Endothelial cell of umbilical vein (primary cell): ENCODE results near the gene IGSF6.
"Not testable (repeated sequence)": the region's sequence is repeated elsewhere in the genome, so short reads cannot be mapped to it uniquely, and the experiment has no call there.

Experiments used
- EZH2 ChIP-seq: IDR thresholded peaks from 2 replicates; pipeline ENCODE4 v1.6.1; 2012; ENCODE audit warnings: borderline replicate concordance, low read depth, mild to moderate bottlenecking, moderate library complexity, low read length, inconsistent platforms; ENCODE audit not compliant: severe bottlenecking
- GATA2 ChIP-seq: IDR thresholded peaks from 2 replicates; pipeline ENCODE4 v1.7.0; 2011; ENCODE audit warnings: low read depth, mild to moderate bottlenecking, moderate library complexity, mixed read lengths, low read length; ENCODE audit not compliant: insufficient read length, insufficient read depth
- JUN ChIP-seq: IDR thresholded peaks from 2 replicates; pipeline ENCODE4 v1.6.1; 2011; ENCODE audit warnings: borderline replicate concordance, low read depth; ENCODE audit not compliant: insufficient read length, insufficient read depth
- POLR2A ChIP-seq: IDR thresholded peaks from 2 replicates; pipeline ENCODE4 v1.6.1; 2012; ENCODE audit warnings: low read depth, mild to moderate bottlenecking, control low read depth, low read length
- TF ChIP-seq, protein P1 (sequence below): IDR thresholded peaks from 2 replicates; pipeline ENCODE4 v1.6.1; 2011; ENCODE audit not compliant: insufficient read depth, insufficient read length
- TF ChIP-seq, protein P2 (sequence below), 2 donors: IDR thresholded peaks; 1 replicate in 1 of 2; 2 replicates in 1 of 2; pipeline ENCODE4 v1.5.1; 2011; ENCODE audit warnings: low read length in 2 of 2, mild to moderate bottlenecking in 2 of 2, moderate library complexity in 2 of 2, control low read depth in 1 of 2, inconsistent platforms in 1 of 2, low read depth in 1 of 2; ENCODE audit not compliant: insufficient read depth in 1 of 2; ENCODE audit errors: extremely low read depth in 1 of 2

DNA sequence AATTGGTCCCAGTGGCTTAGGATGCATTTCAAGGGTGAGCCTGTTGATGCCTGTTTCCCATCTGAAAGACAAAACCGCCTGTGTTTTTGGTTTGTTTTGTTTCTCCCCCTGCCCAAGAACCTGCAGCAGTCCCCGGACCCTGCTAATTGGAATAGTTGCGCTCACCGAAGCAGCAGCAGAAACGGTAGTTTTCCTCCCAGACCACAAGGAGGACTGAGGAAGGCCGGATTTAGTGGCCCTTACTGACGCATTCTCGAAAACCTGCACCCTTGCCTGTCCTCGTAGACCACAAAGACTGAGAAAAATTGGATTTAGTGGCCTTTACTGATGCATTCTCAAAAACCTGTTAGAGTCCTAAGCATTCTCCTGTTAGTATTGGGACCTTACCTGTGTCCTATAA, 16.7 kb downstream of the IGSF6 start:
- TF ChIP-seq EZH2, JUN, POLR2A, GATA2: not testable (repeated sequence)
- TF ChIP-seq, protein P1, sequence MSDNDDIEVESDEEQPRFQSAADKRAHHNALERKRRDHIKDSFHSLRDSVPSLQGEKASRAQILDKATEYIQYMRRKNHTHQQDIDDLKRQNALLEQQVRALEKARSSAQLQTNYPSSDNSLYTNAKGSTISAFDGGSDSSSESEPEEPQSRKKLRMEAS, result not testable (repeated sequence)
- TF ChIP-seq, protein P2, sequence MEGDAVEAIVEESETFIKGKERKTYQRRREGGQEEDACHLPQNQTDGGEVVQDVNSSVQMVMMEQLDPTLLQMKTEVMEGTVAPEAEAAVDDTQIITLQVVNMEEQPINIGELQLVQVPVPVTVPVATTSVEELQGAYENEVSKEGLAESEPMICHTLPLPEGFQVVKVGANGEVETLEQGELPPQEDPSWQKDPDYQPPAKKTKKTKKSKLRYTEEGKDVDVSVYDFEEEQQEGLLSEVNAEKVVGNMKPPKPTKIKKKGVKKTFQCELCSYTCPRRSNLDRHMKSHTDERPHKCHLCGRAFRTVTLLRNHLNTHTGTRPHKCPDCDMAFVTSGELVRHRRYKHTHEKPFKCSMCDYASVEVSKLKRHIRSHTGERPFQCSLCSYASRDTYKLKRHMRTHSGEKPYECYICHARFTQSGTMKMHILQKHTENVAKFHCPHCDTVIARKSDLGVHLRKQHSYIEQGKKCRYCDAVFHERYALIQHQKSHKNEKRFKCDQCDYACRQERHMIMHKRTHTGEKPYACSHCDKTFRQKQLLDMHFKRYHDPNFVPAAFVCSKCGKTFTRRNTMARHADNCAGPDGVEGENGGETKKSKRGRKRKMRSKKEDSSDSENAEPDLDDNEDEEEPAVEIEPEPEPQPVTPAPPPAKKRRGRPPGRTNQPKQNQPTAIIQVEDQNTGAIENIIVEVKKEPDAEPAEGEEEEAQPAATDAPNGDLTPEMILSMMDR (IDR thresholded peaks at IDR 0.05; ENCODE audit: extremely low read depth in 1 of 2, insufficient read depth in 1 of 2, low read depth in 1 of 2, low read length in 2 of 2), result not testable (repeated sequence)
